ENCODE results near the gene CAVIN3. TPM values are rescaled to one million over a fixed set of nuclear protein-coding genes. Genes with fewer than 3 reads are reported as not detected.

The CAVIN3 gene
- total RNA-seq, 1 experiment from 2014 or later: 41.5 TPM

GRCh38 chr11:6284250-6284649, 36.1 kb downstream of the CAVIN3 start:
- ChIA-PET POLR2A (interaction anchor here (1.6 kb wide), 1 partner anchor 39 kb away, joined by 5 read pairs; no protein-coding TSS in a partner anchor), CTCF (interaction anchor here (0.6 to 7.4 kb wide), 5 partner anchors 13 to 79 kb away, joined by 3 to 57 read pairs (median 38); partner anchors contain the start of gene CCKBR)
- no peak for TF ChIP-seq ZNF317 (CRISPR knock-in tag; IDR thresholded peaks at IDR 0.05; ENCODE audit: borderline replicate concordance, low read depth)
- no peak for TF ChIP-seq OVOL2 (CRISPR knock-in tag; IDR thresholded peaks at IDR 0.05; ENCODE audit: borderline replicate concordance)
- no peak for TF ChIP-seq TEAD4 (CRISPR knock-in tag; IDR thresholded peaks at IDR 0.05)
- TF ChIP-seq, protein P1, sequence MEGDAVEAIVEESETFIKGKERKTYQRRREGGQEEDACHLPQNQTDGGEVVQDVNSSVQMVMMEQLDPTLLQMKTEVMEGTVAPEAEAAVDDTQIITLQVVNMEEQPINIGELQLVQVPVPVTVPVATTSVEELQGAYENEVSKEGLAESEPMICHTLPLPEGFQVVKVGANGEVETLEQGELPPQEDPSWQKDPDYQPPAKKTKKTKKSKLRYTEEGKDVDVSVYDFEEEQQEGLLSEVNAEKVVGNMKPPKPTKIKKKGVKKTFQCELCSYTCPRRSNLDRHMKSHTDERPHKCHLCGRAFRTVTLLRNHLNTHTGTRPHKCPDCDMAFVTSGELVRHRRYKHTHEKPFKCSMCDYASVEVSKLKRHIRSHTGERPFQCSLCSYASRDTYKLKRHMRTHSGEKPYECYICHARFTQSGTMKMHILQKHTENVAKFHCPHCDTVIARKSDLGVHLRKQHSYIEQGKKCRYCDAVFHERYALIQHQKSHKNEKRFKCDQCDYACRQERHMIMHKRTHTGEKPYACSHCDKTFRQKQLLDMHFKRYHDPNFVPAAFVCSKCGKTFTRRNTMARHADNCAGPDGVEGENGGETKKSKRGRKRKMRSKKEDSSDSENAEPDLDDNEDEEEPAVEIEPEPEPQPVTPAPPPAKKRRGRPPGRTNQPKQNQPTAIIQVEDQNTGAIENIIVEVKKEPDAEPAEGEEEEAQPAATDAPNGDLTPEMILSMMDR (IDR thresholded peaks at IDR 0.05): no peak
- TF ChIP-seq ELF4 (CRISPR knock-in tag; IDR thresholded peaks at IDR 0.05; ENCODE audit: low read depth): no peak
- no peak for TF ChIP-seq CREM (CRISPR knock-in tag; IDR thresholded peaks at IDR 0.05)
- TF ChIP-seq ZNF425 (CRISPR knock-in tag; conservative IDR thresholded peaks at IDR 0.05): no peak
- no peak for TF ChIP-seq E2F1 (CRISPR knock-in tag; IDR thresholded peaks at IDR 0.05)
- TF ChIP-seq FOXP1 (CRISPR knock-in tag; IDR thresholded peaks at IDR 0.05; ENCODE audit: borderline replicate concordance): no peak
- TF ChIP-seq EMX1 (CRISPR knock-in tag; IDR thresholded peaks at IDR 0.05): no peak
- TF ChIP-seq PREB (CRISPR knock-in tag; IDR thresholded peaks at IDR 0.05; ENCODE audit: borderline replicate concordance): no peak
- no peak for TF ChIP-seq FOXJ3 (CRISPR knock-in tag; IDR thresholded peaks at IDR 0.05; ENCODE audit: borderline replicate concordance)
- no peak for TF ChIP-seq KAT7 (CRISPR knock-in tag; IDR thresholded peaks at IDR 0.05; ENCODE audit: borderline replicate concordance)
- TF ChIP-seq ZNF671 (CRISPR knock-in tag; IDR thresholded peaks at IDR 0.05): no peak

DNA sequence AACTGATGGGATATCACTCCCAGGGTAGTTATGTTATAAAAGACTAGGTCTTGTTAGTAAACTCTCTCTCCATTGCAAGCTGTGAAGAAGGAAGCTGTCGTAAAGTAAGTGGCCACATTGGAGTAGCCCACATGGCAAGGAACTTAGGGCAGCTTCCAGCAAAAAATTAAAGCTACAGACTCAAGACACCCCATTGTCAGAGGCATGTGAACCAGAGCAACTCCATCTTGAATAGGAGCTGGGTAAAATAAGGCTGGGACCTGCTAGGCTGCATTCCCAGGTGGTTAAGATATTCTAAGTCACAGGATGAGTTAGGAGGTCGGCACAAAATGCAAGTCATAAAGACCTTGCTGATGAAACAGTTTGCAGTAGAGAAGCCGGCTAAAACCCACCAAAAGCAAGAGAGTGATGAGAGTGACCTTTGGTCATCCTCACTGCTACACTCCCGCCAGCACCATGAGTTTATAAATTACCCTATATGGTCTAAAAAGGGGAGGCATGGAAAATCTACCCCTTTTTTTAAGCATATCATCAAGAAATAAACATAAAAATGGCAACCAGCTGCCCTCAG, 36.8 kb downstream of the CAVIN3 start:
- CTCF ChIA-PET: interaction anchor here (0.6 to 7.4 kb wide), 8 partner anchors 10 to 184 kb away, joined by 3 to 57 read pairs (median 14); partner anchors contain the start of gene CCKBR
- POLR2A ChIA-PET: interaction anchor here (1.6 kb wide), 1 partner anchor 40 kb away, joined by 5 read pairs; no protein-coding TSS in a partner anchor
- Mint-ChIP-seq H3K4me1 (peaks cover 22% of the 10 kb centered on the region), H3K36me3 (no peaks in the 10 kb centered on the region), H3K27ac (no peak overlapping the region), H3K4me3 (no peak overlapping the region), H3K9me3 (no peaks in the 10 kb centered on the region), H3K27me3 (ENCODE audit: low read depth) (peaks cover 98% of the 10 kb centered on the region)
- no peak for DNase-seq (ENCODE audit: low spot score)
- no peak for ATAC-seq
- TF ChIP-seq ZNF423 (CRISPR knock-in tag; IDR thresholded peaks at IDR 0.05) (no peak), NR2C2 (CRISPR knock-in tag; IDR thresholded peaks at IDR 0.05) (no peak), GABPB1 (CRISPR knock-in tag; IDR thresholded peaks at IDR 0.05) (no peak), JAZF1 (CRISPR knock-in tag; IDR thresholded peaks at IDR 0.05) (no peak), ERG (CRISPR knock-in tag; IDR thresholded peaks at IDR 0.05) (no peak), ZNF121 (CRISPR knock-in tag; IDR thresholded peaks at IDR 0.05) (no peak), ZNF263 (CRISPR knock-in tag; IDR thresholded peaks at IDR 0.05; ENCODE audit: low read depth) (no peak), NR3C1 (CRISPR knock-in tag; conservative IDR thresholded peaks at IDR 0.05; ENCODE audit: low read depth) (no peak), ZMAT4 (CRISPR knock-in tag; IDR thresholded peaks at IDR 0.05) (no peak), ZNF232 (CRISPR knock-in tag; IDR thresholded peaks at IDR 0.05) (no peak)
- TF ChIP-seq, protein P2, sequence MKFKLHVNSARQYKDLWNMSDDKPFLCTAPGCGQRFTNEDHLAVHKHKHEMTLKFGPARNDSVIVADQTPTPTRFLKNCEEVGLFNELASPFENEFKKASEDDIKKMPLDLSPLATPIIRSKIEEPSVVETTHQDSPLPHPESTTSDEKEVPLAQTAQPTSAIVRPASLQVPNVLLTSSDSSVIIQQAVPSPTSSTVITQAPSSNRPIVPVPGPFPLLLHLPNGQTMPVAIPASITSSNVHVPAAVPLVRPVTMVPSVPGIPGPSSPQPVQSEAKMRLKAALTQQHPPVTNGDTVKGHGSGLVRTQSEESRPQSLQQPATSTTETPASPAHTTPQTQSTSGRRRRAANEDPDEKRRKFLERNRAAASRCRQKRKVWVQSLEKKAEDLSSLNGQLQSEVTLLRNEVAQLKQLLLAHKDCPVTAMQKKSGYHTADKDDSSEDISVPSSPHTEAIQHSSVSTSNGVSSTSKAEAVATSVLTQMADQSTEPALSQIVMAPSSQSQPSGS (CRISPR knock-in tag; IDR thresholded peaks at IDR 0.05; ENCODE audit: borderline replicate concordance, low read depth): no peak

More at GRCh38 chr11:6284250-6284649, 36.1 kb downstream of the CAVIN3 start:
- peaks cover 98% of the 10 kb centered on the region for H3K27me3 Mint-ChIP-seq (ENCODE audit: low read depth)
- H3K9me3 Mint-ChIP-seq: no peaks in the 10 kb centered on the region
- H3K27ac Mint-ChIP-seq: no peak overlapping the region
- no peak overlapping the region for H3K4me3 Mint-ChIP-seq
- no peak for ATAC-seq
- peaks cover 29% of the 10 kb centered on the region for H3K4me1 Mint-ChIP-seq
- no peaks in the 10 kb centered on the region for H3K36me3 Mint-ChIP-seq
- no peak for DNase-seq (ENCODE audit: low spot score)

Data from WTC11 (cell line).